Stimulated activated CD4-positive, alpha-beta T cell treated with anti-CD3 and anti-CD28 coated beads, Interleukin-1b, Interleukin-23, amount 100 ng/mL, for 4 hours (primary cell): ENCODE data around the gene ORMDL2.
"Not testable (repeated sequence)": the region's sequence is repeated elsewhere in the genome, so short reads cannot be mapped to it uniquely, and the experiment has no call there.

Experiments used
- DNase-seq, 2 donors: peaks; one replicate each; pipeline ENCODE4 v3.0.0-alpha.2; 2020; ENCODE audit warnings: low read depth in 2 of 2

ORMDL2 gene

GRCh38 chr12:55828357-55828756 is 10.5 kb downstream of the ORMDL2 start:
- DNase-seq: no peak

- DNase-seq: peak in 1 of 2 donors; percentile 15
Observed at GRCh38 chr12:55829967-55830600, 12.2 kb downstream of the ORMDL2 start.

- DNase-seq: peak; percentile 30 to 32
Observed at GRCh38 chr12:55830601-55831446, 13.0 kb downstream of the ORMDL2 start.

- no peak for DNase-seq
Observed at GRCh38 chr12:55831447-55831815, 13.6 kb downstream of the ORMDL2 start.

GRCh38 chr12:55833056-55833455 is 15.2 kb downstream of the ORMDL2 start:
- no peak for DNase-seq

GRCh38 chr12:55834400-55834799 is 16.6 kb downstream of the ORMDL2 start:
- DNase-seq: not testable (repeated sequence)

GRCh38 chr12:55838361-55838760 is 20.5 kb downstream of the ORMDL2 start:
- no peak for DNase-seq

- no peak for DNase-seq
Observed at GRCh38 chr12:55839345-55840140, 21.7 kb downstream of the ORMDL2 start.

GRCh38 chr12:55840581-55841351 is 22.9 kb downstream of the ORMDL2 start:
- no peak for DNase-seq

- no peak for DNase-seq
Observed at GRCh38 chr12:55842681-55843429, 25.0 kb downstream of the ORMDL2 start, which contains the start of gene MMP19. MMP19 (minus strand) TSS chr12:55842936; CDS start chr12:55842830, 106 bp downstream.

- no peak for DNase-seq
Observed at GRCh38 chr12:55843431-55843830, 25.6 kb downstream of the ORMDL2 start.

GRCh38 chr12:55844961-55845360 is 27.1 kb downstream of the ORMDL2 start:
- no peak for DNase-seq

- no peak for DNase-seq
Observed at GRCh38 chr12:55845361-55845760, 27.5 kb downstream of the ORMDL2 start.

- no peak for DNase-seq
Observed at GRCh38 chr12:55845785-55846496, 28.1 kb downstream of the ORMDL2 start.

- no peak for DNase-seq
Observed at GRCh38 chr12:55847033-55847432, 29.2 kb downstream of the ORMDL2 start.

- DNase-seq: no peak
Observed at GRCh38 chr12:55847603-55848291, 29.9 kb downstream of the ORMDL2 start.

GRCh38 chr12:55849616-55850343 is 31.9 kb downstream of the ORMDL2 start:
- no peak for DNase-seq

- no peak for DNase-seq
Observed at GRCh38 chr12:55850401-55850800, 32.6 kb downstream of the ORMDL2 start.

- DNase-seq: no peak
Observed at GRCh38 chr12:55850893-55851292, 33.1 kb downstream of the ORMDL2 start.
